GM19193 (cell line): ENCODE data around the gene PYCARD.
A peak's percentile ranks its signal among the peaks of the same experiment; 100 is the strongest.

Source experiments
- POLR2A ChIP-seq: IDR thresholded peaks from 4 replicates; pipeline ENCODE4 v1.6.1; 2011; ENCODE audit not compliant: insufficient read depth, insufficient read length; ENCODE audit errors: extremely low read depth

The PYCARD gene

GRCh38 chr16:31200821-31201568 is 1.6 kb downstream of the PYCARD start:
- no peak for TF ChIP-seq POLR2A

GRCh38 chr16:31199430-31200041 is 3.0 kb downstream of the PYCARD start:
- TF ChIP-seq POLR2A = no peak

GRCh38 chr16:31198207-31198882 is 4.2 kb downstream of the PYCARD start:
- no peak for TF ChIP-seq POLR2A

GRCh38 chr16:31196324-31197088 is 6.1 kb downstream of the PYCARD start:
- TF ChIP-seq POLR2A = peak; percentile 51

GRCh38 chr16:31194898-31195297 is 7.7 kb downstream of the PYCARD start:
- no peak for TF ChIP-seq POLR2A

- peak; percentile 26 for TF ChIP-seq POLR2A
These were observed 8.7 kb downstream of the PYCARD start for GRCh38 chr16:31193874-31194273.

GRCh38 chr16:31192856-31193642 is 9.5 kb downstream of the PYCARD start:
- no peak for TF ChIP-seq POLR2A

- TF ChIP-seq POLR2A = peak; percentile 16
These were observed 10.7 kb downstream of the PYCARD start for GRCh38 chr16:31191697-31192428.

- no peak for TF ChIP-seq POLR2A
These were observed 11.6 kb downstream of the PYCARD start for GRCh38 chr16:31190818-31191444.

GRCh38 chr16:31190061-31190460 is 12.5 kb downstream of the PYCARD start:
- TF ChIP-seq POLR2A = peak; percentile 47

- TF ChIP-seq POLR2A = no peak
These were observed 13.2 kb downstream of the PYCARD start for GRCh38 chr16:31189412-31189778.

GRCh38 chr16:31188450-31189411 is 13.8 kb downstream of the PYCARD start:
- TF ChIP-seq POLR2A = no peak
